Measurements from ENCODE around the gene PPFIBP2. TPM values are rescaled to one million over a fixed set of nuclear protein-coding genes. Genes with fewer than 3 reads are reported as not detected.
A peak's percentile ranks its signal among the peaks of the same experiment; 100 is the strongest.

Gene PPFIBP2
- total and polyA plus RNA-seq, 2 donors (not counting 1 experiment from before 2014, with no cell fraction given), result 22.3 to 175 TPM

DNA sequence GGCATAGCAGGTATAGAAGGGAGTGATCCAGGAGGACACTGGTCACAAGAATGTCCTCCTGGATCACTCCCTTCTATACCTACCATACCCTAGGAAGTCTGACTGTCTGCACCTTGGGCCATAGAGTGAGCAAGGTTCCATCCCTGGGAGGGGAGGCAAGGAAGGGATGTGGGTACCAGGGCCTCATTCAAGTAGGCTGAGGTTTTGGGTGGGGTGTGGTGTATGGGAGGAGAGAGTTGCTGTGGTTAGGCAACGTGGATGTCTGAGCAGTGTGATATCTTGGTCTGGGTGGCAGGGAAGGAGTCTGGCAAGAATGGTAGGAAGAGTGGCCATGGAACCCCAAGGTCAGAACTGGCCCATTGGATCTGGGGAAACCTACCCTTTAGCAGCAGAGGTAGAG is 13.2 kb downstream of the PPFIBP2 start:
- ChIA-PET POLR2A (no interaction called here), CTCF (interaction anchor here (1.9 kb wide), 1 partner anchor 14 kb away, joined by 7 read pairs; the partner anchor contains the start of gene PPFIBP2)
- no peaks in the 10 kb centered on the region for H3K9me3 Mint-ChIP-seq (ENCODE audit: insufficient read depth)
- H3K4me3 Mint-ChIP-seq, result peak overlapping the region; percentile 1
- no peaks in the 10 kb centered on the region for H3K27me3 ChIP-seq (replicated peaks in 1 of 4; ENCODE audit: control extremely low read depth in 1 of 4, control insufficient read depth in 3 of 4, insufficient read depth in 4 of 4, low read length in 3 of 4)
- ATAC-seq (ENCODE audit: low read depth) (no peak), DNase-seq (no peak)
- H3K36me3 ChIP-seq (replicated peaks in 1 of 2; ENCODE audit: control extremely low read depth in 1 of 2, control insufficient read depth in 1 of 2, extremely low read depth in 1 of 2, insufficient read depth in 2 of 2, low read length in 1 of 2), result no peaks in the 10 kb centered on the region
- H3K4me2 ChIP-seq (replicated peaks; ENCODE audit: low read depth, low read length, poor library complexity, severe bottlenecking), result no peak overlapping the region
- no peak overlapping the region for H3K27ac ChIP-seq (ENCODE audit: low read length in 2 of 2)
- H3K27ac Mint-ChIP-seq, result no peak overlapping the region
- no peaks in the 10 kb centered on the region for H3K9me3 ChIP-seq (ENCODE audit: control extremely low read depth in 1 of 3, control insufficient read depth in 2 of 3, insufficient read depth in 1 of 3, low read length in 2 of 3)
- H2AFZ ChIP-seq (ENCODE audit: insufficient read depth, low read depth, low read length, poor library complexity, severe bottlenecking), result no peak overlapping the region
- WGBS (ENCODE audit: insufficient coverage), result 18% methylated on average over 1 of the region's 1 CpG
- H3K4me3 ChIP-seq (ENCODE audit: control extremely low read depth in 1 of 5, extremely low read depth in 1 of 5, insufficient read depth in 1 of 5, low read depth in 2 of 5, low read length in 4 of 5), result no peak overlapping the region
- H3K79me2 ChIP-seq (ENCODE audit: control insufficient read depth, insufficient read depth, low read length), result peaks cover 97% of the 10 kb centered on the region
- no peaks in the 10 kb centered on the region for H3K27me3 Mint-ChIP-seq
- H3K4me1 Mint-ChIP-seq, result peaks cover 56% of the 10 kb centered on the region
- intact Hi-C loops (cut with micrococcal nuclease), result loop anchor here (10.0 kb wide), 1 partner anchor 172 kb away; no protein-coding TSS in a partner anchor
- TF ChIP-seq CTCF (IDR thresholded peaks at IDR 0.05), result no peak
- TF ChIP-seq EZH2 (IDR thresholded peaks at IDR 0.05; ENCODE audit: borderline replicate concordance, insufficient read depth, low read depth, low read length, poor library complexity, severe bottlenecking), result no peak
- peaks cover 48 to 69% of the 10 kb centered on the region in 2 donors for H3K4me1 ChIP-seq (ENCODE audit: control insufficient read depth in 2 of 2, insufficient read depth in 2 of 2, low read length in 2 of 2)
- H3K9ac ChIP-seq (ENCODE audit: low read length), result no peak overlapping the region
- peaks cover 25% of the 10 kb centered on the region for H4K20me1 ChIP-seq (ENCODE audit: control insufficient read depth, insufficient read depth, low read length, poor library complexity, severe bottlenecking)

DNA sequence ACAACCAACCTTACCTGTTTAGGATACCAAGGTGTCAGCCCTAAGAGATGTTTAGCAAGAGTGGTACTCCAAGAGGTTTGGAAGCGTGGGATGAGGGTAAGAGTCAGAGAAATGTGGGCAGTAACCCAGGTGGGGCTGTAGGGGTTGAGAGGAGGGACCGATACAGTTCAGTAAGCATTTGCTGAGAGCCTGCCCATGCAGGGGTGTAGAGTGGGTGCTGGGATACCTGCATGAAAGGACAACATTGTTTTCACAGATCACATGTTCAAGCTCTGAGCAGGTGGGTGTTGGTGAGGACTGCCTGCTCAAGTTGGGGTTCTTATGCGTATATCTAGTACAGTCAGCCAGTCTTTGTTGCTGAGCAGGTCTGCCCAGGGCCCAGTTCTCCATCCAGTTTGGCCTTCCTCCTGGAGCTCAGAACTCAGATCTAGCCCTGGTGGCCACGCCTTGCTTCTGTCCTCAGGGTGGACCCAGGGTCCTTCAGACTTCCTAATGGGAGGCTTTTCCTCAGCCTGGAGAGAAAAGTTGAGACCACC is 14.8 kb downstream of the PPFIBP2 start:
- Histone ChIP-seq H3K27ac (ENCODE audit: low read length in 2 of 2) (no peak overlapping the region), H2AFZ (ENCODE audit: insufficient read depth, low read depth, low read length, poor library complexity, severe bottlenecking) (no peak overlapping the region), H3K79me2 (ENCODE audit: control insufficient read depth, insufficient read depth, low read length) (peaks cover 97% of the 10 kb centered on the region), H3K9ac (ENCODE audit: low read length) (no peak overlapping the region), H3K27me3 (replicated peaks in 1 of 4; ENCODE audit: control extremely low read depth in 1 of 4, control insufficient read depth in 3 of 4, insufficient read depth in 4 of 4, low read length in 3 of 4) (no peaks in the 10 kb centered on the region), H3K9me3 (ENCODE audit: control extremely low read depth in 1 of 3, control insufficient read depth in 2 of 3, insufficient read depth in 1 of 3, low read length in 2 of 3) (no peaks in the 10 kb centered on the region), H3K4me1 (ENCODE audit: control insufficient read depth in 2 of 2, insufficient read depth in 2 of 2, low read length in 2 of 2) (peaks cover 39 to 61% of the 10 kb centered on the region in 2 donors), H3K4me2 (replicated peaks; ENCODE audit: low read depth, low read length, poor library complexity, severe bottlenecking) (peak overlapping the region; percentile 1), H4K20me1 (ENCODE audit: control insufficient read depth, insufficient read depth, low read length, poor library complexity, severe bottlenecking) (peaks cover 26% of the 10 kb centered on the region), H3K4me3 (ENCODE audit: control extremely low read depth in 1 of 5, extremely low read depth in 1 of 5, insufficient read depth in 1 of 5, low read depth in 2 of 5, low read length in 4 of 5) (no peak overlapping the region), H3K36me3 (replicated peaks in 1 of 2; ENCODE audit: control extremely low read depth in 1 of 2, control insufficient read depth in 1 of 2, extremely low read depth in 1 of 2, insufficient read depth in 2 of 2, low read length in 1 of 2) (peaks cover 0 to 4% of the 10 kb centered on the region in 2 experiments)
- no peaks in the 10 kb centered on the region for H3K9me3 Mint-ChIP-seq (ENCODE audit: insufficient read depth)
- no peak for ATAC-seq (ENCODE audit: low read depth)
- WGBS (ENCODE audit: insufficient coverage), result 93% methylated on average over 3 of the region's 4 CpGs
- no peak for DNase-seq
- H3K27ac Mint-ChIP-seq, result no peak overlapping the region
- H3K4me3 Mint-ChIP-seq, result no peak overlapping the region
- intact Hi-C loops (cut with micrococcal nuclease), result loop anchor here (10.0 kb wide), 1 partner anchor 174 kb away; no protein-coding TSS in a partner anchor
- TF ChIP-seq CTCF (IDR thresholded peaks at IDR 0.05) (no peak), EZH2 (IDR thresholded peaks at IDR 0.05; ENCODE audit: borderline replicate concordance, insufficient read depth, low read depth, low read length, poor library complexity, severe bottlenecking) (no peak)
- ChIA-PET POLR2A (no interaction called here), CTCF (interaction anchor here (0.6 to 1.3 kb wide), 2 partner anchors 8 to 73 kb away, joined by 3 to 4 read pairs; no protein-coding TSS in a partner anchor)
- H3K4me1 Mint-ChIP-seq, result peaks cover 72% of the 10 kb centered on the region
- H3K27me3 Mint-ChIP-seq, result no peaks in the 10 kb centered on the region

Measured in B cell (primary cell).